Mammary microvascular endothelial cell (primary cell): ENCODE results near the gene KCTD17. TPM values are rescaled to one million over a fixed set of nuclear protein-coding genes. Genes with fewer than 3 reads are reported as not detected.

Source experiments
- total RNA-seq: library from RNA; depleted of rRNA; stranded (reverse); fragments of >200 nt; gene quantifications from 2 replicates; pipeline ENCODE4 v1.2.3, GENCODE V29; 2015

KCTD17 gene, protein sequence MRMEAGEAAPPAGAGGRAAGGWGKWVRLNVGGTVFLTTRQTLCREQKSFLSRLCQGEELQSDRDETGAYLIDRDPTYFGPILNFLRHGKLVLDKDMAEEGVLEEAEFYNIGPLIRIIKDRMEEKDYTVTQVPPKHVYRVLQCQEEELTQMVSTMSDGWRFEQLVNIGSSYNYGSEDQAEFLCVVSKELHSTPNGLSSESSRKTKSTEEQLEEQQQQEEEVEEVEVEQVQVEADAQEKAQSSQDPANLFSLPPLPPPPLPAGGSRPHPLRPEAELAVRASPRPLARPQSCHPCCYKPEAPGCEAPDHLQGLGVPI
- 34.4 and 38.0 TPM in 2 replicates for total RNA-seq

GRCh38 chr22:37051391-37052385 lies at the start of gene KCTD17:
Gene KCTD17 (plus strand): TSS chr22:37051742. CDS start chr22:37051761, 19 bp downstream.

DNA sequence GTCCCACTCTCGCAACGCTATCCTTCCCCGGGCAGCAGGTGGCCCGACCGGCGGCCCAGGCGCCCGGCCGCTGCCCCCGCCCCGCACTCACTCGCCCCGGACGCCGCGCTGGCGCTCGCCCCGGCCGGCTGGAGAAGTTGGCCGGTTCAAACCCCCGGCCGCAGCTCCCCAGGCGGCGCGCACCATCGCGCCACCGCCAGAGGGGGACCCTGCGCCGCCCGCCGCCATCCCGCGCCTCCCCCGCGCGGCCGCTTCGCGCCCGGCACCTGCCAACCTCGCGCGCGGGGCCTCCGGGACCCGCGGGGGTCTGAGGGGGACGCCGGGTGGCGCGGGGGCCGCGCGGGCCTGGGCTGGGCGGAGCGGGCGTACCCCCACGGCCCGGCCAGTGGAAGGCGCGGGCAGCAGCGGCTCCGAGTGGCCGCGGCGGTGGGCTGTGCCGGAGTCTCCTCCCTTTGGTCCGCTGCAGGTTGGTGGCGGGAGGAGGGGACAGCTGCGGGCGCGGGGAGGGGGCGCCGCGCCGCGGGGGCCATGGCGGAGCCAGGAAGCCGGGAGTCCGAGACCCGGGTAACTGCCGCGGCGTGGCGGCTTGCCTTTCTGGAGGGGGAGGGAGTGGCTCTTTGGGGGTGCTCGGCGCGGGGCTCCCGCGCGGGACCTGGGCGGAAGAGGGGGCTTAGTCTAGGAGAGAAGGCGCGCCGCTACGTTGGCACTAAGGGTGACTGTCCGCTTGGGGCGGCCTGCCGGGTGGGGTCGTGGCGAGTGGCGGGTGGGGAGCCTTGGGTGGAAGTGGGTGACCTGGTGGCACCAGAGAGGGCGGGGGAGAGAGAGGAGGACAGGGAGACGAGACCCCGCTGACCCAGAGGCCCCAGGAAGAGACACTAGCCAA lies 32.0 kb upstream of the KCTD17 start, which contains the start of the genes MPST and TST:
MPST (plus strand) TSS at position 434 of the 883 bp plus-strand sequence; CDS start at position 529, 95 bp downstream.
TST (minus strand) TSS at position 139 of the 883 bp plus-strand sequence. CDS start 715 bp downstream, outside the sequence.

DNA sequence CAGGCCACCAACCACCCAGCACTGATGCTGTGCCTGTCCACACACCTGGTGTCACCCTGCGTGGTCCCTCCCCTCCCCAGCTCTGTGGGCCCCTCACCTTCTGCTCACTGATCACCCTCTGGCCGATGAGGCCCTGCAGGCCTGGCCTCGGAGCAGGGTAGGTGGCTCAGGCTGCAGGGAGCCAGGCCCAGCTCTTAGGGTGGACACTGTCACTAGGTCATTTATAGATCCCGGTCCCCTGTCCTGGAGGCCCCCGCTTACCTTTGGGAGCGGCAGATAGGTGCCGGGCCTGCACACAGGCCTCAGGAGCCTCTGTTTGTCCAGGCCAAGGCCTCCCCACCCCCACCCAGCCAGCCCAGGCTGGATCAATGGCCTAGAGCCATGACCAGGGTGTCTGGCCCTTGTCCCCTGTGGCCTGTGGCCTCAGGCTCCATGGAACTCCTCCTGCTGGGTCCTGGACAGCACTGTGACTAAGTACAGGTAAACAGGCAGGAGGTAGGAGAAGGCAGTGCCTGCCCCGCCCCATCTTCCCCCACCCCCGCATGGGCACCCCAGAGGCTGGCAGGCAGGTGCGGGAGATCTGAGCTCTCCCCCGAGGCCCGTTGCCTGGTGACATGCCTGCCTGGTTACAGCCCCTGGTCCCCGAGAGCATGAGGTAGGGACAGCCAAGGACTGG lies 57.8 kb downstream of the KCTD17 start, which contains the start of gene TMPRSS6:
TMPRSS6 (minus strand) TSS at position 472 of the 676 bp plus-strand sequence. CDS start 6,296 bp downstream, outside the sequence.

Other genes with a start within 250 kb of the KCTD17 start
- not detected in 2 replicates for gene PVALB, start 234.7 kb upstream of the KCTD17 start, total RNA-seq
- gene NCF4, start 190.7 kb upstream of the KCTD17 start, total RNA-seq = not detected in 2 replicates
- 9.5 and 10.5 TPM in 2 replicates for gene CSF2RB, start 138.1 kb upstream of the KCTD17 start, total RNA-seq
- gene TST, start 32.3 kb upstream of the KCTD17 start, total RNA-seq = 36.4 and 40.8 TPM in 2 replicates
- gene MPST, start 32.0 kb upstream of the KCTD17 start, total RNA-seq = 123 and 124 TPM in 2 replicates
- not detected in 2 replicates for gene TMPRSS6, start 58.0 kb downstream of the KCTD17 start, total RNA-seq
- gene IL2RB, start 98.2 kb downstream of the KCTD17 start, total RNA-seq = under 0.01 and 0.05 TPM in 2 replicates
- gene C1QTNF6, start 136.5 kb downstream of the KCTD17 start, total RNA-seq = 10.0 and 10.9 TPM in 2 replicates
- gene SSTR3, start 160.7 kb downstream of the KCTD17 start, total RNA-seq = not detected in 2 replicates
- gene RAC2, start 192.5 kb downstream of the KCTD17 start, total RNA-seq = 353 and 394 TPM in 2 replicates
- gene CYTH4, start 230.8 kb downstream of the KCTD17 start, total RNA-seq = 0.34 and 0.40 TPM in 2 replicates